Keratinocyte (primary cell): ENCODE measurements around the gene ASAP3. TPM values are rescaled to one million over a fixed set of nuclear protein-coding genes. Genes with fewer than 3 reads are reported as not detected.

ENCODE experiments used
- DNase-seq: peaks from one replicate; pipeline ENCODE4 v3.0.0-alpha.2; 2011; ENCODE audit warnings: low read depth, missing footprints, low spot score
- FAIRE-seq: peaks from 2 replicates; lab custom pipeline; 2011; peaks lifted over from hg19 to GRCh38; lab: Jason Lieb, UNC
- H2AFZ ChIP-seq: 2 replicates; pipeline ENCODE4 v1.6.0; 2012; ENCODE audit warnings: low read length, control low read depth, inconsistent platforms; ENCODE audit not compliant: control insufficient read depth
- H3K27ac ChIP-seq: 2 replicates; pipeline ENCODE4 v1.5.1; 2011; ENCODE audit warnings: low read length; ENCODE audit not compliant: control insufficient read depth, insufficient read depth
- H3K27me3 ChIP-seq: 3 replicates; pipeline ENCODE4 v1.6.0; 2011; ENCODE audit warnings: low read length; ENCODE audit not compliant: control insufficient read depth, insufficient read depth; ENCODE audit errors: extremely low read depth
- H3K36me3 ChIP-seq, 2 experiments: 2 replicates in 1 of 2; 3 replicates in 1 of 2; pipeline ENCODE4 v1.5.1; 2011; ENCODE audit warnings: low read length in 2 of 2, mild to moderate bottlenecking in 1 of 2; ENCODE audit not compliant: control insufficient read depth in 2 of 2, insufficient read depth in 2 of 2; ENCODE audit errors: extremely low read depth in 1 of 2
- H3K4me1 ChIP-seq: 3 replicates; pipeline ENCODE4 v1.5.1; 2011; ENCODE audit warnings: low read length; ENCODE audit not compliant: control insufficient read depth, insufficient read depth; ENCODE audit errors: extremely low read depth
- H3K4me2 ChIP-seq: 3 replicates; pipeline ENCODE4 v1.6.0; 2011; ENCODE audit warnings: low read depth, low read length; ENCODE audit not compliant: control insufficient read depth, insufficient read depth; ENCODE audit errors: extremely low read depth
- H3K4me3 ChIP-seq, 3 experiments: fragments of 200-600 bp in 1 of 3; sonication (generic) in 1 of 3; 2 replicates in 2 of 3; 3 replicates in 1 of 3; pipeline ENCODE4 v1.5.1; 2011 to 2016; ENCODE audit warnings: low read length in 3 of 3, mild to moderate bottlenecking in 3 of 3, control low read depth in 2 of 3, inconsistent platforms in 1 of 3, low read depth in 1 of 3, mixed read lengths in 1 of 3, mixed run types in 1 of 3, moderate library complexity in 1 of 3; ENCODE audit not compliant: control insufficient read depth in 2 of 3, insufficient read depth in 2 of 3; ENCODE audit errors: extremely low read depth in 1 of 3
- H3K79me2 ChIP-seq: 2 replicates; pipeline ENCODE4 v1.6.0; 2012; ENCODE audit warnings: low read length; ENCODE audit not compliant: control insufficient read depth, insufficient read depth
- H3K9ac ChIP-seq: 3 replicates; pipeline ENCODE4 v1.6.0; 2011; ENCODE audit warnings: low read length; ENCODE audit not compliant: control insufficient read depth, insufficient read depth; ENCODE audit errors: extremely low read depth
- H3K9me1 ChIP-seq: 3 replicates; pipeline ENCODE4 v1.6.0; 2011; ENCODE audit warnings: low read length; ENCODE audit not compliant: control insufficient read depth, insufficient read depth; ENCODE audit errors: extremely low read depth
- H3K9me3 ChIP-seq: 2 replicates; pipeline ENCODE4 v1.5.1; 2012; ENCODE audit warnings: low read depth, low read length; ENCODE audit not compliant: control insufficient read depth
- H4K20me1 ChIP-seq: 3 replicates; pipeline ENCODE4 v1.6.0; 2011; ENCODE audit warnings: low read length; ENCODE audit not compliant: control insufficient read depth, insufficient read depth; ENCODE audit errors: extremely low read depth
- CTCF ChIP-seq, 3 experiments: IDR thresholded peaks in 1 of 3; conservative IDR thresholded peaks in 1 of 3; optimal IDR thresholded peaks in 1 of 3; 2 replicates in 2 of 3; 3 replicates in 1 of 3; pipeline versions ENCODE3 to v1.5.1; 2011; ENCODE audit warnings: low read length in 3 of 3, mild to moderate bottlenecking in 3 of 3, moderate library complexity in 2 of 3, control low read depth in 1 of 3, inconsistent platforms in 1 of 3; ENCODE audit not compliant: insufficient read depth in 2 of 3; ENCODE audit errors: extremely low read depth in 1 of 3
- EZH2 ChIP-seq: IDR thresholded peaks from one replicate; pipeline ENCODE4 v1.6.1; 2012; ENCODE audit warnings: inconsistent platforms, mild to moderate bottlenecking, low read length, moderate library complexity
- dilution Hi-C: fragments of 300-500 bp; cut with MboI; formaldehyde crosslinking; loops from one replicate; pipeline ENCODE4 v1.7.0; 2020; ENCODE audit warnings: low sequenced_read_pairs; ENCODE audit not compliant: extremely low pct_ligation_motif_present
- polyA plus RNA-seq, 5 experiments: library from polyadenylated mRNA; depleted of rRNA in 3 of 5; stranded (reverse) in 3 of 5; stranded (forward) in 1 of 5; unstranded in 1 of 5; fragments of >200 nt; gene quantifications; 1 replicate in 1 of 5; 2 replicates in 3 of 5; 3 replicates in 1 of 5; pipeline versions ENCODE4 v1.2.1 to v1.2.3, GENCODE V29; 2011 to 2012; ENCODE audit warnings: missing spikeins in 2 of 5, low read depth in 1 of 5, low replicate concordance in 1 of 5

Gene ASAP3
- polyA plus RNA-seq, 1 donor (not counting 4 experiments of a cell fraction or from before 2014, with no cell fraction given) = 11.4 TPM

GRCh38 chr1:23526329-23527041, 42.5 kb upstream of the ASAP3 start:
- DNase-seq (no peak), FAIRE-seq (no peak)
- H4K20me1 ChIP-seq = no peaks in the 10 kb centered on the region
- H3K36me3 ChIP-seq = no peaks in the 10 kb centered on the region
- H3K79me2 ChIP-seq = no peaks in the 10 kb centered on the region
- no peak overlapping the region for H3K4me2 ChIP-seq
- H3K4me3 ChIP-seq = no peak overlapping the region
- H3K27me3 ChIP-seq = peaks cover 15% of the 10 kb centered on the region
- peaks cover 26% of the 10 kb centered on the region for H3K4me1 ChIP-seq
- no peak overlapping the region for H3K9ac ChIP-seq
- H3K9me1 ChIP-seq = peaks cover 2% of the 10 kb centered on the region
- H3K9me3 ChIP-seq = no peaks in the 10 kb centered on the region
- no peak overlapping the region for H2AFZ ChIP-seq
- dilution Hi-C loops = no loop called here
- TF ChIP-seq CTCF (optimal IDR thresholded peaks at IDR 0.05 in 1 of 3, IDR thresholded peaks at IDR 0.05 in 1 of 3, conservative IDR thresholded peaks at IDR 0.05 in 1 of 3; ENCODE audit: extremely low read depth in 1 of 3, insufficient read depth in 2 of 3, low read length in 3 of 3) (no peak), EZH2 (no peak)
- no peak overlapping the region for H3K27ac ChIP-seq

GRCh38 chr1:23525558-23526250, 41.7 kb upstream of the ASAP3 start:
- H3K4me2 ChIP-seq = no peak overlapping the region
- FAIRE-seq = no peak

More at GRCh38 chr1:23525558-23526250, 41.7 kb upstream of the ASAP3 start:
- Histone ChIP-seq H3K9me1 (peaks cover 2% of the 10 kb centered on the region), H3K9ac (no peak overlapping the region), H3K36me3 (no peaks in the 10 kb centered on the region), H4K20me1 (no peaks in the 10 kb centered on the region), H3K27ac (no peak overlapping the region), H3K9me3 (no peaks in the 10 kb centered on the region), H3K79me2 (no peaks in the 10 kb centered on the region), H3K4me3 (no peak overlapping the region), H3K27me3 (peaks cover 12% of the 10 kb centered on the region), H2AFZ (no peak overlapping the region), H3K4me1 (peaks cover 20% of the 10 kb centered on the region)
- no peak for DNase-seq
- dilution Hi-C loops = no loop called here
- TF ChIP-seq EZH2 (no peak), CTCF (optimal IDR thresholded peaks at IDR 0.05 in 1 of 3, IDR thresholded peaks at IDR 0.05 in 1 of 3, conservative IDR thresholded peaks at IDR 0.05 in 1 of 3; ENCODE audit: extremely low read depth in 1 of 3, insufficient read depth in 2 of 3, low read length in 3 of 3) (no peak)
